GM23248 (cell line): Measurements from ENCODE around the gene TANGO6.

Experiments used
- EZH2 ChIP-seq: fragments of 200-600 bp; sonication (generic); IDR thresholded peaks from 2 replicates; pipeline ENCODE4 v1.6.1; 2018; ENCODE audit warnings: antibody characterized with exemption, mild to moderate bottlenecking; ENCODE audit not compliant: insufficient read depth, poor library complexity, severe bottlenecking
- EZH2phosphoT487 ChIP-seq: fragments of 200-600 bp; sonication (generic); IDR thresholded peaks from 2 replicates; pipeline ENCODE4 v1.6.1; 2018; ENCODE audit warnings: antibody characterized with exemption, moderate library complexity, mild to moderate bottlenecking, low read depth; ENCODE audit not compliant: insufficient read depth

- no peak for TF ChIP-seq EZH2
- TF ChIP-seq EZH2phosphoT487, result no peak
These were observed 8.8 kb upstream of the TANGO6 start for GRCh38 chr16:68834550-68834949.
